Lung (tissue), 12 donors: ENCODE results near the gene MPV17. TPM values are rescaled to one million over a fixed set of nuclear protein-coding genes. Genes with fewer than 3 reads are reported as not detected.

Experiments
- ATAC-seq: fragments of 200-7000 bp; cut with Tn5 transposase; one replicate; pipeline ENCODE4 v1.9.1; 2020; ENCODE audit warnings: moderate number of reproducible peaks; ENCODE audit not compliant: insufficient read depth, low FRiP score
- DNase-seq, 3 donors: peaks; one replicate each; pipeline ENCODE4 v3.0.0-alpha.2; 2013 to 2017
- H3K27ac ChIP-seq, 2 donors: one replicate each; pipeline ENCODE4 v1.5.1; 2013; ENCODE audit warnings: mild to moderate bottlenecking in 2 of 2, moderate library complexity in 2 of 2, control low read depth in 1 of 2, inconsistent platforms in 1 of 2, low read depth in 1 of 2, low read length in 1 of 2
- H3K27me3 ChIP-seq, 3 donors: one replicate each; pipeline ENCODE4 v1.5.1; 2013; ENCODE audit warnings: low read length in 2 of 3; ENCODE audit not compliant: control insufficient read depth in 3 of 3, insufficient read depth in 3 of 3
- H3K36me3 ChIP-seq, 4 donors: one replicate each; pipeline ENCODE4 v1.5.1; 2013; ENCODE audit warnings: low read length in 4 of 4, mild to moderate bottlenecking in 1 of 4, moderate library complexity in 1 of 4; ENCODE audit not compliant: control insufficient read depth in 4 of 4, insufficient read depth in 4 of 4
- H3K4me1 ChIP-seq, 5 donors: one replicate each; pipeline ENCODE4 v1.5.1; 2013; ENCODE audit warnings: low read length in 5 of 5, mild to moderate bottlenecking in 2 of 5, moderate library complexity in 1 of 5; ENCODE audit not compliant: control insufficient read depth in 5 of 5, insufficient read depth in 5 of 5
- H3K4me3 ChIP-seq: one replicate; pipeline ENCODE4 v1.5.1; 2013; ENCODE audit warnings: mild to moderate bottlenecking, control low read depth, moderate library complexity
- H3K9ac ChIP-seq, 2 donors: one replicate each; pipeline ENCODE4 v1.5.1; 2013; ENCODE audit warnings: low read length in 2 of 2, control low read depth in 1 of 2; ENCODE audit not compliant: insufficient read depth in 1 of 2
- H3K9me3 ChIP-seq, 4 donors: one replicate each; pipeline ENCODE4 v1.5.1; 2013; ENCODE audit warnings: low read length in 3 of 4, mild to moderate bottlenecking in 1 of 4, moderate library complexity in 1 of 4; ENCODE audit not compliant: control insufficient read depth in 4 of 4, insufficient read depth in 3 of 4
- WGBS, 2 donors: extraction: QIAGEN DNeasy Blood & Tissue Kit; methylation state at CpG; one replicate each; pipeline ENCODE4 v1.1.7; 2013; 5-methylcytosine and 5-hydroxymethylcytosine counted together
- polyA plus RNA-seq, 2 donors: library from polyadenylated mRNA; stranded (reverse); fragments of 200-250 nt; gene quantifications; one replicate each; pipeline ENCODE4 v1.2.1, GENCODE V29; 2013
- total RNA-seq, 2 donors: library from RNA; depleted of rRNA in 1 of 2; stranded (reverse); fragments of >200 nt in 1 of 2; gene quantifications; one replicate each; pipeline ENCODE4 v1.2.1, GENCODE V29; 2014 to 2021
- TF ChIP-seq, protein P1 (sequence below): IDR thresholded peaks from 2 replicates; pipeline ENCODE4 v1.5.1; 2012; ENCODE audit warnings: mild to moderate bottlenecking; ENCODE audit errors: control extremely low read depth, extremely low read depth
- donor health status: control.
- donor health status: control.
- donor health status: Bipolar disorder and iron deficiency.
- donor health status: healthy.
- donor health status: DM: yes; HTN: yes; CAD: no.

MPV17 gene
- total and polyA plus RNA-seq, 4 donors = 42.1 to 224 (median 98.7) TPM

- WGBS, 2 donors = 76 to 88% methylated on average over 5 of the region's 5 CpGs
- H3K36me3 ChIP-seq = no peaks in the 10 kb centered on the region
- ATAC-seq (no peak), DNase-seq (no peak)
- no peak within 1 kb of the TSS for H3K4me3 ChIP-seq
- H3K4me1 ChIP-seq = peaks cover 0 to 9% (median 0%) of the 10 kb centered on the region in 5 donors
- no peaks in the 10 kb centered on the region for H3K9me3 ChIP-seq
- H3K27me3 ChIP-seq = peaks cover 0 to 10% (median 10%) of the 10 kb centered on the region in 3 donors
- no peak within 1 kb of the TSS for H3K9ac ChIP-seq
- TF ChIP-seq, protein P1, sequence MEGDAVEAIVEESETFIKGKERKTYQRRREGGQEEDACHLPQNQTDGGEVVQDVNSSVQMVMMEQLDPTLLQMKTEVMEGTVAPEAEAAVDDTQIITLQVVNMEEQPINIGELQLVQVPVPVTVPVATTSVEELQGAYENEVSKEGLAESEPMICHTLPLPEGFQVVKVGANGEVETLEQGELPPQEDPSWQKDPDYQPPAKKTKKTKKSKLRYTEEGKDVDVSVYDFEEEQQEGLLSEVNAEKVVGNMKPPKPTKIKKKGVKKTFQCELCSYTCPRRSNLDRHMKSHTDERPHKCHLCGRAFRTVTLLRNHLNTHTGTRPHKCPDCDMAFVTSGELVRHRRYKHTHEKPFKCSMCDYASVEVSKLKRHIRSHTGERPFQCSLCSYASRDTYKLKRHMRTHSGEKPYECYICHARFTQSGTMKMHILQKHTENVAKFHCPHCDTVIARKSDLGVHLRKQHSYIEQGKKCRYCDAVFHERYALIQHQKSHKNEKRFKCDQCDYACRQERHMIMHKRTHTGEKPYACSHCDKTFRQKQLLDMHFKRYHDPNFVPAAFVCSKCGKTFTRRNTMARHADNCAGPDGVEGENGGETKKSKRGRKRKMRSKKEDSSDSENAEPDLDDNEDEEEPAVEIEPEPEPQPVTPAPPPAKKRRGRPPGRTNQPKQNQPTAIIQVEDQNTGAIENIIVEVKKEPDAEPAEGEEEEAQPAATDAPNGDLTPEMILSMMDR = no peak
- H3K27ac ChIP-seq = peak within 1 kb of the TSS in 1 of 2 donors; percentile 86
Measured at GRCh38 chr2:27281855-27282559, 40.9 kb downstream of the MPV17 start, which contains the start of gene TRIM54. TRIM54 (plus strand) TSS chr2:27282429; CDS start chr2:27282732, 303 bp downstream.

GRCh38 chr2:27281442-27281841 lies 41.5 kb downstream of the MPV17 start:
- WGBS, 2 donors = 75 to 80% methylated on average over 3 of the region's 3 CpGs
- H3K9me3 ChIP-seq = no peaks in the 10 kb centered on the region
- peaks cover 0 to 9% (median 0%) of the 10 kb centered on the region in 5 donors for H3K4me1 ChIP-seq
- no peak for ATAC-seq
- no peak overlapping the region for H3K9ac ChIP-seq
- no peak overlapping the region for H3K4me3 ChIP-seq
- no peak for DNase-seq
- H3K27me3 ChIP-seq = peaks cover 0 to 12% (median 10%) of the 10 kb centered on the region in 3 donors
- TF ChIP-seq, protein P1 = no peak
- no peaks in the 10 kb centered on the region for H3K36me3 ChIP-seq
- H3K27ac ChIP-seq = peak overlapping the region in 1 of 2 donors; percentile 86

DNA sequence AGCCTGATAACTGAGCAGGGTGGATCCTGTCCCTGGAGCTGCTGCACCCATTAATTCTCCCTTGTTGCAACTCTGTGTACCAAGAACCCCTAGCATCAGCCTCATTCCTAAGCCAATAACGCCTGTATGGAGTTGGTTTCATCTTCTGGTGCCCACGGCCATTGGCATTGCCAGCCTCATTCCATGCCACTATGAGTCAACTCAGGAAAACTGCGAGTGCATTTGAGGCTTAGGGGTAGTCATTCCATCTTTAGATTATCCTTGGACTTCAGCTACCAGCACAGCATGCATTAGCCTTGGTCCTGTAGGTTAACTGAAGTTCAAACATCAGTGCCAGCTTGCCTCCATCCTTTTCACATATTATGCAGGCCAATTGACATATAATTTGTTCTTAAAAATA lies 42.1 kb downstream of the MPV17 start:
- no peak overlapping the region for H3K9ac ChIP-seq
- WGBS, 2 donors = 78 to 83% methylated on average over 3 of the region's 3 CpGs
- TF ChIP-seq, protein P1 = no peak
- peaks cover 0 to 14% (median 10%) of the 10 kb centered on the region in 3 donors for H3K27me3 ChIP-seq
- peaks cover 0 to 9% (median 0%) of the 10 kb centered on the region in 5 donors for H3K4me1 ChIP-seq
- DNase-seq (no peak), ATAC-seq (no peak)
- peak overlapping the region in 1 of 2 donors; percentile 86 for H3K27ac ChIP-seq
- H3K4me3 ChIP-seq = no peak overlapping the region
- no peaks in the 10 kb centered on the region for H3K9me3 ChIP-seq
- H3K36me3 ChIP-seq = no peaks in the 10 kb centered on the region
